CD4-positive, alpha-beta T cell (primary cell): ENCODE results near the gene HNRNPL. TPM values are rescaled to one million over a fixed set of nuclear protein-coding genes. Genes with fewer than 3 reads are reported as not detected.

Experiments
- ATAC-seq: fragments of 200-7000 bp; cut with Tn5 transposase; one replicate; pipeline ENCODE4 v1.10.0; 2022; ENCODE audit warnings: mild to moderate bottlenecking; ENCODE audit not compliant: poor library complexity
- CTCF ChIA-PET: fragments of 350-600 bp; sonication (Branson Sonifier 250); formaldehyde crosslinking; loops from one replicate; lab custom pipeline; 2021; ENCODE audit warnings: antibody characterized with exemption, inconsistent platforms; lab: Charles Lee
- POLR2A ChIA-PET: fragments of 350-600 bp; sonication (Branson Sonifier 250); formaldehyde crosslinking; loops from one replicate; lab custom pipeline; 2021; ENCODE audit warnings: antibody characterized with exemption, inconsistent platforms; lab: Charles Lee
- DNase-seq, 14 experiments: peaks; one replicate each; pipeline ENCODE4 v3.0.0-alpha.2; 2013 to 2020; ENCODE audit warnings: mixed read lengths in 2 of 14
- H3K27ac ChIP-seq, 2 donors: one replicate each; pipeline versions ENCODE4 v1.5.1 to v1.7.0; 2013; ENCODE audit warnings: low read length in 2 of 2, low read depth in 1 of 2, mild to moderate bottlenecking in 1 of 2
- H3K27me3 ChIP-seq, 2 experiments: 1 replicate in 1 of 2; 2 replicates in 1 of 2; pipeline versions ENCODE4 v1.6.1 to v1.7.0; 2013; ENCODE audit warnings: low read length in 2 of 2, control low read depth in 1 of 2, mild to moderate bottlenecking in 1 of 2, moderate library complexity in 1 of 2; ENCODE audit not compliant: insufficient read depth in 2 of 2, control insufficient read depth in 1 of 2
- H3K36me3 ChIP-seq: one replicate; pipeline ENCODE4 v1.6.1; 2013; ENCODE audit warnings: low read length, control low read depth; ENCODE audit not compliant: insufficient read depth
- H3K4me1 ChIP-seq: one replicate; pipeline ENCODE4 v1.6.1; 2013; ENCODE audit warnings: low read length, control low read depth; ENCODE audit not compliant: insufficient read depth
- H3K4me3 ChIP-seq: one replicate; pipeline ENCODE4 v1.5.1; 2013; ENCODE audit warnings: mild to moderate bottlenecking, low read length, moderate library complexity
- H3K9me3 ChIP-seq, 2 experiments: 1 replicate in 1 of 2; 2 replicates in 1 of 2; pipeline versions ENCODE4 v1.6.1 to v1.7.0; 2013; ENCODE audit warnings: low read length in 2 of 2, mild to moderate bottlenecking in 2 of 2, control low read depth in 1 of 2, moderate library complexity in 1 of 2; ENCODE audit not compliant: control insufficient read depth in 1 of 2, insufficient read depth in 1 of 2
- H3K27ac Mint-ChIP-seq: one replicate; pipeline ENCODE4 v1.8.0; 2020; ENCODE audit warnings: mixed read lengths
- H3K27me3 Mint-ChIP-seq: one replicate; pipeline ENCODE4 v1.8.0; 2021; ENCODE audit warnings: mixed read lengths
- H3K36me3 Mint-ChIP-seq: one replicate; pipeline ENCODE4 v1.8.0; 2021; ENCODE audit warnings: low read depth, mixed read lengths
- H3K4me1 Mint-ChIP-seq: one replicate; pipeline ENCODE4 v1.8.0; 2021; ENCODE audit warnings: low read depth, mixed read lengths
- H3K4me3 Mint-ChIP-seq: one replicate; pipeline ENCODE4 v1.8.0; 2020; ENCODE audit warnings: mild to moderate bottlenecking, mixed read lengths
- H3K9me3 Mint-ChIP-seq: one replicate; pipeline ENCODE4 v1.8.0; 2020; ENCODE audit warnings: mixed read lengths
- CTCF ChIP-seq: fragments of 200-600 bp; IDR thresholded peaks from one replicate; pipeline ENCODE4 v1.8.0; 2022; ENCODE audit warnings: antibody characterized with exemption, mild to moderate bottlenecking
- intact Hi-C, 2 experiments: fragments of 100-400 bp; cut with DNase I in 1 of 2; cut with micrococcal nuclease in 1 of 2; formaldehyde crosslinking; loops; one replicate each; pipeline versions ENCODE4 v1.15.1 to v1.9.0; 2023 to 2025; cut with DNase I, micrococcal nuclease
- total RNA-seq, 174 experiments: library from RNA in 2 of 174; stranded (reverse) in 2 of 174; gene quantifications; one replicate each; pipeline ENCODE4 v1.2.3 and lab custom pipeline; 2021 to 2026

Gene HNRNPL
- total RNA-seq, 2 experiments from 2014 or later, result 535 to 565 TPM

DNA sequence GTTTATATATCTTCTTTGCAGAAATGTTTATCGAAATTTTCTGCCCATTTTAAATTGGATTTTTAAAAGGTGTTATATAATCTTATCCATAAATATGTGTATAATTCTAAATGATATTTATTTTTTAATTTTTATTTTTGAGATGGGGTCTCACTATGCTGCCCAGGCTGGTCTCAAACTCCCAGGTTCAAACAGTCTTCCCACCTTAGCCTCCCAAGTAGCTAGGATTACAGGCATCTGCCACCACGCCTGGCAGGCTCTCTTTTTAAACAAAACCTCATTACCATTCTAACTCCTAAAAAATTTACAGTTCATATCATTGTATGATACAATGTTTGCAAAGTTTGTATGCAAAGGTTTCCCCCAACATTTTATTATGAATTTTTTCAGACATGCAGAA lies 53.6 kb downstream of the HNRNPL start:
- no peaks in the 10 kb centered on the region for H3K27me3 ChIP-seq
- Mint-ChIP-seq H3K27me3 (no peaks in the 10 kb centered on the region), H3K4me3 (no peak overlapping the region), H3K27ac (no peak overlapping the region), H3K4me1 (peaks cover 5% of the 10 kb centered on the region), H3K9me3 (no peaks in the 10 kb centered on the region), H3K36me3 (no peaks in the 10 kb centered on the region)
- no peak for TF ChIP-seq CTCF
- peaks cover 8% of the 10 kb centered on the region for H3K4me1 ChIP-seq
- ChIA-PET CTCF (no interaction called here), POLR2A (no interaction called here)
- no peak overlapping the region for H3K27ac ChIP-seq
- intact Hi-C loops, result no loop called here
- DNase-seq, result no peak
- no peak for ATAC-seq
- H3K36me3 ChIP-seq, result no peaks in the 10 kb centered on the region
- no peaks in the 10 kb centered on the region for H3K9me3 ChIP-seq
- no peak overlapping the region for H3K4me3 ChIP-seq

GRCh38 chr19:38795549-38795948 lies 54.2 kb downstream of the HNRNPL start:
- H3K27me3 ChIP-seq, result no peaks in the 10 kb centered on the region
- H3K4me1 Mint-ChIP-seq, result peaks cover 5% of the 10 kb centered on the region
- DNase-seq (no peak), ATAC-seq (no peak)
- peaks cover 8% of the 10 kb centered on the region for H3K4me1 ChIP-seq
- intact Hi-C loops, result loop anchor here in 1 of 2 experiments (2.0 kb wide), 1 partner anchor 21 kb away; no protein-coding TSS in a partner anchor
- CTCF ChIA-PET, result no interaction called here
- no peaks in the 10 kb centered on the region for H3K27me3 Mint-ChIP-seq
- H3K27ac ChIP-seq, result no peak overlapping the region
- TF ChIP-seq CTCF, result no peak
- no peak overlapping the region for H3K4me3 ChIP-seq
- H3K36me3 ChIP-seq, result no peaks in the 10 kb centered on the region
- H3K9me3 Mint-ChIP-seq, result no peaks in the 10 kb centered on the region
- POLR2A ChIA-PET, result no interaction called here
- no peaks in the 10 kb centered on the region for H3K36me3 Mint-ChIP-seq
- H3K9me3 ChIP-seq, result no peaks in the 10 kb centered on the region
- no peak overlapping the region for H3K4me3 Mint-ChIP-seq
- H3K27ac Mint-ChIP-seq, result no peak overlapping the region

GRCh38 chr19:38793671-38794070 lies 56.1 kb downstream of the HNRNPL start:
- ATAC-seq (no peak), DNase-seq (no peak)
- Mint-ChIP-seq H3K36me3 (no peaks in the 10 kb centered on the region), H3K4me1 (peaks cover 5% of the 10 kb centered on the region), H3K27me3 (no peaks in the 10 kb centered on the region), H3K9me3 (no peaks in the 10 kb centered on the region), H3K27ac (no peak overlapping the region), H3K4me3 (peak overlapping the region; percentile 78)
- Histone ChIP-seq H3K4me1 (peaks cover 8% of the 10 kb centered on the region), H3K36me3 (no peaks in the 10 kb centered on the region), H3K27me3 (no peaks in the 10 kb centered on the region), H3K4me3 (no peak overlapping the region), H3K27ac (no peak overlapping the region), H3K9me3 (no peaks in the 10 kb centered on the region)
- ChIA-PET POLR2A (no interaction called here), CTCF (no interaction called here)
- intact Hi-C loops, result loop anchor here in 1 of 2 experiments (2.0 kb wide), 1 partner anchor 19 kb away; no protein-coding TSS in a partner anchor
- TF ChIP-seq CTCF, result no peak
